Measurements from ENCODE around the gene CCDC127. TPM values are rescaled to one million over a fixed set of nuclear protein-coding genes. Genes with fewer than 3 reads are reported as not detected.

CCDC127 gene
- total and polyA plus RNA-seq, 2 experiments from 2014 or later = 11.3 to 19.3 TPM

DNA sequence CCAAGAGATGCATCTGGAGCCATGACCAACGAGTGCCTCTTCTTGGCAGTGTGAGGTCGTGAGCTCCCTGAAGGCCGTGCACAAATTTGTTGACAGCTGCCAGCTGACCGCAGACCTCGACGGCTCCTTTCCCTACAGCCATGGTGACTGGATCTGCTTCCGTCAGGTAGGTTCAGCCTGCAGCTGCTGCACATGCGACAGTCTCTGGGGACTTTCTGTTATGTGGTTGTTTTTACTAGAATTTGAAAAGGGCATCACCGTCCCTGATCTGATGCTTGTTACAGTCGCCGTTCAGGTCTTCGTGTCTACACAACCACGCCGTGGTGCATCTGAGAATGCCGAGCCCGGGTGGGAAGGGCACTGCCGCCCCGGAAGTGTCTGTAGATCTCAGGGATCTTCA, 63.1 kb downstream of the CCDC127 start:
- no peak for DNase-seq (ENCODE audit: low read depth in 1 of 2, low spot score in 1 of 2)

DNA sequence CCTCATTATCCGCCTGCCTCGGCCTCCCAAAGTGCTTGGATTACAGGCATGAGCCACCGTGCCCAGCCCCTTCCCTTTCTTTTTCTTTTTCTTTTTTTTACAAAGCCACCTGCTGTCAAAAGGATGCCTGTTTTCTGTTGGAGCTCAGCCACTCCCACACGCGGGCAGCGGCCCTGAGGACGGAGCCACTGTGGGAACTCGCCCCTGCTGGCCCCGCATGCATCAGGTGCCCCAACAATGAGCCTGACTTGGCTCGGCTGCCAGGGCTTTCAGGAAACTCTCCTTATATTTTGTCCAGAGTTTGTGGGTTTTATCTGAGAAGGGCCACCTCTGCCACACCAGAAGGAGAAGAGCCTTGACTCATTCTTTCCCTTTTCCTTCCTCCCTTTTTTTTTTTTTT, 63.7 kb downstream of the CCDC127 start:
- TF ChIP-seq, protein P1, sequence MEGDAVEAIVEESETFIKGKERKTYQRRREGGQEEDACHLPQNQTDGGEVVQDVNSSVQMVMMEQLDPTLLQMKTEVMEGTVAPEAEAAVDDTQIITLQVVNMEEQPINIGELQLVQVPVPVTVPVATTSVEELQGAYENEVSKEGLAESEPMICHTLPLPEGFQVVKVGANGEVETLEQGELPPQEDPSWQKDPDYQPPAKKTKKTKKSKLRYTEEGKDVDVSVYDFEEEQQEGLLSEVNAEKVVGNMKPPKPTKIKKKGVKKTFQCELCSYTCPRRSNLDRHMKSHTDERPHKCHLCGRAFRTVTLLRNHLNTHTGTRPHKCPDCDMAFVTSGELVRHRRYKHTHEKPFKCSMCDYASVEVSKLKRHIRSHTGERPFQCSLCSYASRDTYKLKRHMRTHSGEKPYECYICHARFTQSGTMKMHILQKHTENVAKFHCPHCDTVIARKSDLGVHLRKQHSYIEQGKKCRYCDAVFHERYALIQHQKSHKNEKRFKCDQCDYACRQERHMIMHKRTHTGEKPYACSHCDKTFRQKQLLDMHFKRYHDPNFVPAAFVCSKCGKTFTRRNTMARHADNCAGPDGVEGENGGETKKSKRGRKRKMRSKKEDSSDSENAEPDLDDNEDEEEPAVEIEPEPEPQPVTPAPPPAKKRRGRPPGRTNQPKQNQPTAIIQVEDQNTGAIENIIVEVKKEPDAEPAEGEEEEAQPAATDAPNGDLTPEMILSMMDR (IDR thresholded peaks at IDR 0.05; ENCODE audit: low read depth, low read length) = no peak
- Histone ChIP-seq H3K4me1 (ENCODE audit: low read depth) (no peaks in the 10 kb centered on the region), H3K36me3 (peaks cover 3% of the 10 kb centered on the region), H3K27ac (no peak overlapping the region), H3K4me3 (no peak overlapping the region), H3K9me3 (ENCODE audit: low read depth) (no peaks in the 10 kb centered on the region), H3K27me3 (no peaks in the 10 kb centered on the region)
- DNase-seq (ENCODE audit: low read depth in 1 of 2, low spot score in 1 of 2) = no peak

More for the DNA sequence above, 63.1 kb downstream of the CCDC127 start:
- Histone ChIP-seq H3K9me3 (ENCODE audit: low read depth) (no peaks in the 10 kb centered on the region), H3K4me1 (ENCODE audit: low read depth) (no peaks in the 10 kb centered on the region), H3K4me3 (no peak overlapping the region), H3K36me3 (peaks cover 3% of the 10 kb centered on the region), H3K27me3 (no peaks in the 10 kb centered on the region), H3K27ac (no peak overlapping the region)
- TF ChIP-seq, protein P1 (IDR thresholded peaks at IDR 0.05; ENCODE audit: low read depth, low read length) = no peak

DNA sequence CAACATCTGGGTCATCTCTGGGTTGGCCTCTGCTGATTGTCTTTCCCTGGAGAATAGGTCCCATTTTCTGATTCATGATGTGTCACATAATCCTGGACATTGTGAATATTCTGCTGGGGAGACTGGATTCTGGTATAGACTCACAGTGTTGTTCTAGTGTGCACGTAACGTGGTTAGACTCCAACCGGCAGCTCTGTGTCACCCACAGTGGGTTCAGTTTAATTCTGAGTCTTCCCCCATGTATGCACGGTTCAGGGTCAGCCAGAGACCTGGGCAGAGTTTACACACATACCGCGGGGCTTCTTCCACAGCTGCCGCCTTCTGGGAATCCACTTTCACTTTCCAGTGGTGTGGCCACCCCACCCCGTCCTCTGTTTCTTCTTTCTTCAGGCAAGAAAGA, 64.7 kb downstream of the CCDC127 start:
- no peak for DNase-seq (ENCODE audit: low read depth in 1 of 2, low spot score in 1 of 2)
- no peak overlapping the region for H3K27ac ChIP-seq
- TF ChIP-seq, protein P1 (IDR thresholded peaks at IDR 0.05; ENCODE audit: low read depth, low read length) = no peak
- peaks cover 3% of the 10 kb centered on the region for H3K36me3 ChIP-seq
- no peaks in the 10 kb centered on the region for H3K4me1 ChIP-seq (ENCODE audit: low read depth)
- no peaks in the 10 kb centered on the region for H3K27me3 ChIP-seq
- H3K9me3 ChIP-seq (ENCODE audit: low read depth) = no peaks in the 10 kb centered on the region
- no peak overlapping the region for H3K4me3 ChIP-seq

DNA sequence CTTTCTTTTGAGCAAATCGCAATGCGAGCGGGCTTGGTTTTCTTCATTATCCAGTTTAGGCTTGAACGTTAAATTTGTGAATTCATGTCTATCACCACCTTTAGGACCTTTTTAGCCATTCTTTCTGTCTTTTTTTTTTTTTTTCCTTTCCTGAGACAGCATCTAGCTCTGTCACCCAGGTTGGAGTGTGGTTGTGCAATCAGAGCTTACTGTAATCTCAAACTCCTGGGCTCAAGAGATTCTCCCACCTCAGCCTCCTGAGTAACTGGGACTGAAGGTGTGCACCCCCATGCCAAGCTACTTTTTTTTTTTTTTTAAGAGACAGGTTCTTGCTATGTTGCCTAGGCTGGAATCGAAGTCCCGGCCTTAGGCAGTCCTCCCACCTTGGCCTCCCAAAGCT, 65.9 kb downstream of the CCDC127 start:
- TF ChIP-seq, protein P1 (IDR thresholded peaks at IDR 0.05; ENCODE audit: low read depth, low read length) = no peak

DNA sequence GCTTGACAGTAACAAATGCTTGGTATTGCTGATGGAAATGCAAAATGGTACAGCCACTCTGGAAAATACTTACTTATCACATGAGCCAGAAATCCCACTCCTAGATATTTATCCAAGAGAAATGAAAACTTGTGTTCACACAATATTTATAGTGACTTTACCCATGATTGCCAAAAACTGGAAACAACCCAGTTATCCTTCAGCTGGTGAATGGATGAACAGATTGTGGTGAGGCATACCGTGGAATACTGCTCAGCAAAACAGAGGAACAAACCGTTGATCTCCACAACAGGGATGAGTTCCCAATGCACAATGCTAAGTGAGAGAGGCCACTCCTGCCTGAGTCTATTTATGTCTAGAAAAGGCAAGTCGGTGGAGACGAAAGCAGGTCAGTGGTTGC, 67.2 kb downstream of the CCDC127 start:
- H3K36me3 ChIP-seq = peaks cover 3% of the 10 kb centered on the region
- no peaks in the 10 kb centered on the region for H3K27me3 ChIP-seq
- H3K4me3 ChIP-seq = no peak overlapping the region
- no peaks in the 10 kb centered on the region for H3K9me3 ChIP-seq (ENCODE audit: low read depth)
- TF ChIP-seq, protein P1 (IDR thresholded peaks at IDR 0.05; ENCODE audit: low read depth, low read length) = no peak
- DNase-seq (ENCODE audit: low read depth in 1 of 2, low spot score in 1 of 2) = no peak
- H3K4me1 ChIP-seq (ENCODE audit: low read depth) = no peaks in the 10 kb centered on the region
- H3K27ac ChIP-seq = no peak overlapping the region

More for the DNA sequence above, 65.9 kb downstream of the CCDC127 start:
- Histone ChIP-seq H3K27ac (no peak overlapping the region), H3K9me3 (ENCODE audit: low read depth) (no peaks in the 10 kb centered on the region), H3K36me3 (peaks cover 3% of the 10 kb centered on the region), H3K4me3 (no peak overlapping the region), H3K27me3 (no peaks in the 10 kb centered on the region), H3K4me1 (ENCODE audit: low read depth) (no peaks in the 10 kb centered on the region)
- no peak for DNase-seq (ENCODE audit: low read depth in 1 of 2, low spot score in 1 of 2)
